GM19193 (cell line): Measurements from ENCODE around the gene C7orf57.

Experiments used
- POLR2A ChIP-seq: IDR thresholded peaks from 4 replicates; pipeline ENCODE4 v1.6.1; 2011; ENCODE audit not compliant: insufficient read depth, insufficient read length; ENCODE audit errors: extremely low read depth

C7orf57 gene

GRCh38 chr7:48091506-48092433 is 56.4 kb downstream of the C7orf57 start:
- no peak for TF ChIP-seq POLR2A

- TF ChIP-seq POLR2A, result no peak
These were observed 59.5 kb downstream of the C7orf57 start for GRCh38 chr7:48094861-48095293.

GRCh38 chr7:48096273-48096672 is 60.9 kb downstream of the C7orf57 start:
- TF ChIP-seq POLR2A, result no peak

GRCh38 chr7:48097521-48098231 is 62.3 kb downstream of the C7orf57 start:
- no peak for TF ChIP-seq POLR2A

GRCh38 chr7:48098846-48099245 is 63.5 kb downstream of the C7orf57 start:
- TF ChIP-seq POLR2A, result no peak

- no peak for TF ChIP-seq POLR2A
These were observed 64.4 kb downstream of the C7orf57 start for GRCh38 chr7:48099781-48100180.

- no peak for TF ChIP-seq POLR2A
These were observed 66.0 kb downstream of the C7orf57 start for GRCh38 chr7:48101352-48101751.

- TF ChIP-seq POLR2A, result no peak
These were observed 66.6 kb downstream of the C7orf57 start for GRCh38 chr7:48101968-48102367.

GRCh38 chr7:48102530-48102929 is 67.2 kb downstream of the C7orf57 start:
- no peak for TF ChIP-seq POLR2A

GRCh38 chr7:48105045-48105444 is 69.7 kb downstream of the C7orf57 start:
- no peak for TF ChIP-seq POLR2A

- no peak for TF ChIP-seq POLR2A
These were observed 71.7 kb downstream of the C7orf57 start for GRCh38 chr7:48106906-48107659.

GRCh38 chr7:48107926-48108472 is 72.7 kb downstream of the C7orf57 start:
- TF ChIP-seq POLR2A, result no peak

- TF ChIP-seq POLR2A, result no peak
These were observed 73.9 kb downstream of the C7orf57 start for GRCh38 chr7:48108959-48109847.
